HG02763 (cell line): ENCODE results near the gene ELMOD3.
"Not testable (repeated sequence)": the region's sequence is repeated elsewhere in the genome, so short reads cannot be mapped to it uniquely, and the experiment has no call there.

Experiments
- ATAC-seq: cut with Tn5 transposase; IDR thresholded peaks from one replicate; pipeline ENCODE4 v1.9.1; 2021; ENCODE audit warnings: mild to moderate bottlenecking, moderate library complexity; ENCODE audit not compliant: unreplicated experiment

The ELMOD3 gene

GRCh38 chr2:85439569-85439968 is 85.0 kb downstream of the ELMOD3 start:
- ATAC-seq, result not testable (repeated sequence)

- ATAC-seq, result no peak
Measured at GRCh38 chr2:85439986-85440385, 85.4 kb downstream of the ELMOD3 start.

- ATAC-seq, result no peak
Measured at GRCh38 chr2:85440729-85441128, 86.2 kb downstream of the ELMOD3 start.
